ENCODE data around the gene PHKA2. TPM values are rescaled to one million over a fixed set of nuclear protein-coding genes. Genes with fewer than 3 reads are reported as not detected.

The PHKA2 gene
- total and polyA plus RNA-seq, 2 donors (not counting 1 experiment from before 2014, with no cell fraction given), result 7.9 to 8.3 TPM

DNA sequence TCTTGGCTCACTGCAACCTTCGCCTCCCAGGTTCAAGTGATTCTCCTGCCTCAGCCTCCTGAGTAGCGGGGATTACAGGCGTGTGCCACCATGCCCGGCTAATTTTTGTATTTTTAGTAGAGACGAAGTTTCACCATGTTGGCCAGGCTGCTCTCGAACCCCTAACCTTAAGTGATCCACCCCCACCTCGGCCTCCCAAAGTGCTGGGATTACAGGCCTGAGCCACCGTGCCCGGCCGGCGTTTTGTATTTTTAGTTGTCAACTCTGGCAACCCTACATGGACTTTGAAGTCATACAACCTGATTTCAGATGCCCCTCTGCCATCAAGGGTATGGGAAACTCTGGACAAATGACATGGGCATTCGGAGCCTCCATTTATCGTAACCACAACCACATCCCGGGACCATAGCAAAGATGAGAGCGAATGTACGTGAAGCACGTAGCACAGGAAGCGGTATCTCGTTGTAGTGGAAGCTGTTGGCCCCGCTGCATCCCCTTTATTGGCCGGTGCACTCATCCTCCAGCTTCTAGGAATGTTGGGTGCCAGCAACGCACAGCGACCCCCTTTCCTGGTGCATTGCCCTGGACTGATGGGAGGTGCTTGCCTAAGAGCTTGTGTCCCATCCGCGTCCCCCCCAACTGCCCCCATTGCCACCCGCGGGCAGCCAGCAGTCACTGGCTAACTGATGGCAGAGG, 109.2 kb downstream of the PHKA2 start:
- no peak overlapping the region for H3K4me3 ChIP-seq (replicated peaks in 1 of 4; ENCODE audit: control extremely low read depth in 1 of 4, insufficient read depth in 1 of 4, low read depth in 3 of 4, low read length in 4 of 4)
- no peaks in the 10 kb centered on the region for H3K9me3 ChIP-seq (ENCODE audit: control insufficient read depth, insufficient read depth, low read depth, low read length)
- no peak overlapping the region for H3K4me2 ChIP-seq (ENCODE audit: extremely low read depth, insufficient read depth, low read length)
- H4K20me1 ChIP-seq (ENCODE audit: control insufficient read depth, extremely low read depth, insufficient read depth, low read length), result no peaks in the 10 kb centered on the region
- no peaks in the 10 kb centered on the region for H3K27me3 ChIP-seq (ENCODE audit: control insufficient read depth, insufficient read depth, low read length)
- TF ChIP-seq, protein P1, sequence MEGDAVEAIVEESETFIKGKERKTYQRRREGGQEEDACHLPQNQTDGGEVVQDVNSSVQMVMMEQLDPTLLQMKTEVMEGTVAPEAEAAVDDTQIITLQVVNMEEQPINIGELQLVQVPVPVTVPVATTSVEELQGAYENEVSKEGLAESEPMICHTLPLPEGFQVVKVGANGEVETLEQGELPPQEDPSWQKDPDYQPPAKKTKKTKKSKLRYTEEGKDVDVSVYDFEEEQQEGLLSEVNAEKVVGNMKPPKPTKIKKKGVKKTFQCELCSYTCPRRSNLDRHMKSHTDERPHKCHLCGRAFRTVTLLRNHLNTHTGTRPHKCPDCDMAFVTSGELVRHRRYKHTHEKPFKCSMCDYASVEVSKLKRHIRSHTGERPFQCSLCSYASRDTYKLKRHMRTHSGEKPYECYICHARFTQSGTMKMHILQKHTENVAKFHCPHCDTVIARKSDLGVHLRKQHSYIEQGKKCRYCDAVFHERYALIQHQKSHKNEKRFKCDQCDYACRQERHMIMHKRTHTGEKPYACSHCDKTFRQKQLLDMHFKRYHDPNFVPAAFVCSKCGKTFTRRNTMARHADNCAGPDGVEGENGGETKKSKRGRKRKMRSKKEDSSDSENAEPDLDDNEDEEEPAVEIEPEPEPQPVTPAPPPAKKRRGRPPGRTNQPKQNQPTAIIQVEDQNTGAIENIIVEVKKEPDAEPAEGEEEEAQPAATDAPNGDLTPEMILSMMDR (conservative IDR thresholded peaks at IDR 0.05 in 1 of 2, IDR thresholded peaks at IDR 0.05 in 1 of 2; ENCODE audit: low read depth in 1 of 2, low read length in 2 of 2), result no peak
- no peak for TF ChIP-seq EZH2 (IDR thresholded peaks at IDR 0.05; ENCODE audit: low read length, missing control alignments)
- no peak overlapping the region for H3K9ac ChIP-seq (ENCODE audit: insufficient read depth, low read length)
- H3K36me3 ChIP-seq (ENCODE audit: control insufficient read depth, insufficient read depth, low read length), result no peaks in the 10 kb centered on the region
- no peak for DNase-seq (ENCODE audit: low read depth in 2 of 2)
- H3K79me2 ChIP-seq (ENCODE audit: control insufficient read depth, insufficient read depth, low read length), result no peaks in the 10 kb centered on the region
- H3K27ac ChIP-seq (ENCODE audit: insufficient read depth, low read length), result no peak overlapping the region
- no peaks in the 10 kb centered on the region for H3K4me1 ChIP-seq (ENCODE audit: control insufficient read depth, extremely low read depth, insufficient read depth, low read length)
- H2AFZ ChIP-seq (ENCODE audit: low read length), result no peak overlapping the region

DNA sequence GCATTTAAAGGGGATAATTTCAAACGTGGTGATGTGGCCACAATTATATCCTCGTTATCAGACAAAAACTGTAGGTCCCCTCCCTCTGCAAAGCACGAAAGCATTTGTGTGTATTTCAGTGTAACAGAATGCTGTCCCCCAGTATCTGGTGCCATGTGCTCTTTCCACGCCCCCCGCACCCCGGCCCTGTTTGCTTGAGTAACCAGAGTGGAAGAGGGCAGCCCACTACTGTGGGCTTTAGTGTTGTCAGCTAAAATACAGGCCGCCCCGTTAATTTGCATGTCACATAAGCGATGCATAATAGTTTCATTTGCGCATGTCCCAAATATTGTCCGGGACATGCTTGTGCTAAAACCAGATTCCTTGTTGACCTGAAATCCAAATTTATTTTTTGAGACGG, 110.1 kb downstream of the PHKA2 start:
- no peaks in the 10 kb centered on the region for H3K9me3 ChIP-seq (ENCODE audit: control insufficient read depth, insufficient read depth, low read depth, low read length)
- H3K9ac ChIP-seq (ENCODE audit: insufficient read depth, low read length), result no peak overlapping the region
- no peaks in the 10 kb centered on the region for H3K79me2 ChIP-seq (ENCODE audit: control insufficient read depth, insufficient read depth, low read length)
- no peaks in the 10 kb centered on the region for H3K36me3 ChIP-seq (ENCODE audit: control insufficient read depth, insufficient read depth, low read length)
- no peak overlapping the region for H2AFZ ChIP-seq (ENCODE audit: low read length)
- no peak for TF ChIP-seq EZH2 (IDR thresholded peaks at IDR 0.05; ENCODE audit: low read length, missing control alignments)
- TF ChIP-seq, protein P1 (conservative IDR thresholded peaks at IDR 0.05 in 1 of 2, IDR thresholded peaks at IDR 0.05 in 1 of 2; ENCODE audit: low read depth in 1 of 2, low read length in 2 of 2), result no peak
- DNase-seq (ENCODE audit: low read depth in 2 of 2), result no peak
- H3K27ac ChIP-seq (ENCODE audit: insufficient read depth, low read length), result no peak overlapping the region
- H3K27me3 ChIP-seq (ENCODE audit: control insufficient read depth, insufficient read depth, low read length), result no peaks in the 10 kb centered on the region
- no peaks in the 10 kb centered on the region for H4K20me1 ChIP-seq (ENCODE audit: control insufficient read depth, extremely low read depth, insufficient read depth, low read length)
- H3K4me1 ChIP-seq (ENCODE audit: control insufficient read depth, extremely low read depth, insufficient read depth, low read length), result no peaks in the 10 kb centered on the region
- no peak overlapping the region for H3K4me3 ChIP-seq (replicated peaks in 1 of 4; ENCODE audit: control extremely low read depth in 1 of 4, insufficient read depth in 1 of 4, low read depth in 3 of 4, low read length in 4 of 4)
- no peak overlapping the region for H3K4me2 ChIP-seq (ENCODE audit: extremely low read depth, insufficient read depth, low read length)

DNA sequence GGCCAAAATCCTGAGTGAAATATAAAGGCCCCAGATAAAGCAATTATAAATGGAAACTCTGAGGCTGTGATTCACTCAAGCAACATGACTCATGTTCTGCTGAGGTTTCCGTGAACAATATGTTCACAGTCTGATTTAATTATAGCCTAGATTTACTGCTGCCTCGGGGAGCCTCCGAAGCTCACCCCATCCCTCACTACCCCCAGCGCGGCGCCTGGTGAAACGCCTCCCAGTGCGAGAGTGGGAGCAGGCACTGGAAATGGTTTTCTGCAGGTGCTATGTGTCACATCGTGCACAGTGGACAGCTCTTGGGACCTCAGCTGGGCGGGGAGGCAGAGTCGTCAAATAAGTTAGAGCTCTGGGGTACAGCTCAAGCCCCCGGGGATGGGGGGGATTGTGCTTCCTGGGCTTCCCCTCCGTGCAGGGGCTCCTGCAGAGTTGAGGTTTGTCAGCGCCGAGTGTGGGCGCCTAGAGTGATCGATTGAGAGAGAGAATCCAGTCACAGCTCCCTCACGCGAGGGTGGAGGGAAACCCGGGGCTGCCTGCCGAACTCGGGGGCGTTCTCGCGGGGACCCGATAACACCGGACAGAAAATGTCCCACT, 110.6 kb downstream of the PHKA2 start:
- H3K4me3 ChIP-seq (replicated peaks in 1 of 4; ENCODE audit: control extremely low read depth in 1 of 4, insufficient read depth in 1 of 4, low read depth in 3 of 4, low read length in 4 of 4), result peak overlapping the region in 1 of 4 experiments; percentile 22
- no peaks in the 10 kb centered on the region for H3K36me3 ChIP-seq (ENCODE audit: control insufficient read depth, insufficient read depth, low read length)
- no peaks in the 10 kb centered on the region for H3K4me1 ChIP-seq (ENCODE audit: control insufficient read depth, extremely low read depth, insufficient read depth, low read length)
- DNase-seq (ENCODE audit: low read depth in 2 of 2), result peak; percentile 65 to 76
- no peak overlapping the region for H3K27ac ChIP-seq (ENCODE audit: insufficient read depth, low read length)
- H3K4me2 ChIP-seq (ENCODE audit: extremely low read depth, insufficient read depth, low read length), result peak overlapping the region; percentile 25
- no peaks in the 10 kb centered on the region for H3K79me2 ChIP-seq (ENCODE audit: control insufficient read depth, insufficient read depth, low read length)
- no peak overlapping the region for H2AFZ ChIP-seq (ENCODE audit: low read length)
- H3K27me3 ChIP-seq (ENCODE audit: control insufficient read depth, insufficient read depth, low read length), result no peaks in the 10 kb centered on the region
- no peaks in the 10 kb centered on the region for H4K20me1 ChIP-seq (ENCODE audit: control insufficient read depth, extremely low read depth, insufficient read depth, low read length)
- H3K9ac ChIP-seq (ENCODE audit: insufficient read depth, low read length), result no peak overlapping the region
- TF ChIP-seq, protein P1 (conservative IDR thresholded peaks at IDR 0.05 in 1 of 2, IDR thresholded peaks at IDR 0.05 in 1 of 2; ENCODE audit: low read depth in 1 of 2, low read length in 2 of 2), result no peak
- no peak for TF ChIP-seq EZH2 (IDR thresholded peaks at IDR 0.05; ENCODE audit: low read length, missing control alignments)
- H3K9me3 ChIP-seq (ENCODE audit: control insufficient read depth, insufficient read depth, low read depth, low read length), result no peaks in the 10 kb centered on the region

Measured in fibroblast of lung (primary cell).